B cell (primary cell): ENCODE data around the gene TSPAN14. TPM values are rescaled to one million over a fixed set of nuclear protein-coding genes. Genes with fewer than 3 reads are reported as not detected.

Source experiments
- ATAC-seq: fragments of 200-7000 bp; cut with Tn5 transposase; one replicate; pipeline ENCODE4 v1.10.0; 2021; ENCODE audit warnings: low read depth, mild to moderate bottlenecking, moderate number of reproducible peaks, moderate library complexity
- CTCF ChIA-PET: fragments of 350-600 bp; sonication (Branson Sonifier 250); formaldehyde crosslinking; loops from one replicate; lab custom pipeline; 2021; ENCODE audit warnings: antibody characterized with exemption, inconsistent platforms; lab: Charles Lee
- POLR2A ChIA-PET: fragments of 350-600 bp; sonication (Branson Sonifier 250); formaldehyde crosslinking; loops from one replicate; lab custom pipeline; 2021; ENCODE audit warnings: antibody characterized with exemption; lab: Charles Lee
- DNase-seq: peaks from one replicate; pipeline ENCODE4 v3.0.0; 2013
- H2AFZ ChIP-seq: 2 replicates; pipeline ENCODE4 v1.6.1; 2012; ENCODE audit warnings: mild to moderate bottlenecking, low read depth, low read length; ENCODE audit not compliant: insufficient read depth, poor library complexity, severe bottlenecking
- H3K27ac ChIP-seq, 2 donors: 1 replicate in 1 of 2; 2 replicates in 1 of 2; pipeline ENCODE4 v1.5.1; 2012 to 2013; ENCODE audit warnings: low read length in 2 of 2, mild to moderate bottlenecking in 2 of 2, moderate library complexity in 1 of 2
- H3K27me3 ChIP-seq, 4 experiments: fragments of 200-600 bp in 1 of 4; sonication (generic) in 1 of 4; replicated peaks in 1 of 4; 1 replicate in 2 of 4; 2 replicates in 2 of 4; pipeline versions ENCODE4 v1.6.1 to v1.7.0; 2013 to 2016; ENCODE audit warnings: low read length in 3 of 4, mild to moderate bottlenecking in 2 of 4, mixed read lengths in 1 of 4, moderate library complexity in 1 of 4; ENCODE audit not compliant: insufficient read depth in 4 of 4, control insufficient read depth in 3 of 4; ENCODE audit errors: control extremely low read depth in 1 of 4
- H3K36me3 ChIP-seq, 2 experiments: replicated peaks in 1 of 2; 1 replicate in 1 of 2; 2 replicates in 1 of 2; pipeline versions ENCODE4 v1.6.1 to v1.7.1; 2013; ENCODE audit warnings: low read length in 1 of 2; ENCODE audit not compliant: insufficient read depth in 2 of 2, control insufficient read depth in 1 of 2; ENCODE audit errors: control extremely low read depth in 1 of 2, extremely low read depth in 1 of 2
- H3K4me1 ChIP-seq, 2 donors: fragments of 200-600 bp in 1 of 2; sonication (generic) in 1 of 2; 1 replicate in 1 of 2; 2 replicates in 1 of 2; pipeline versions ENCODE4 v1.5.1 to v1.6.1; 2013 to 2017; ENCODE audit warnings: low read length in 2 of 2; ENCODE audit not compliant: control insufficient read depth in 2 of 2, insufficient read depth in 2 of 2
- H3K4me2 ChIP-seq: replicated peaks from 2 replicates; pipeline ENCODE3; 2012; ENCODE audit warnings: mild to moderate bottlenecking, low read depth, low read length; ENCODE audit not compliant: poor library complexity, severe bottlenecking
- H3K4me3 ChIP-seq, 5 experiments: fragments of 200-600 bp in 1 of 5; sonication (generic) in 1 of 5; 1 replicate in 3 of 5; 2 replicates in 2 of 5; pipeline versions ENCODE4 v1.5.1 to v1.7.0; 2011 to 2016; ENCODE audit warnings: low read length in 4 of 5, mild to moderate bottlenecking in 4 of 5, low read depth in 2 of 5, control low read depth in 1 of 5, moderate library complexity in 1 of 5; ENCODE audit not compliant: insufficient read depth in 1 of 5; ENCODE audit errors: control extremely low read depth in 1 of 5, extremely low read depth in 1 of 5
- H3K79me2 ChIP-seq: fragments of 200-600 bp; sonication (generic); one replicate; pipeline ENCODE4 v1.6.0; 2016; ENCODE audit warnings: low read length; ENCODE audit not compliant: control insufficient read depth, insufficient read depth
- H3K9ac ChIP-seq: fragments of 200-600 bp; sonication (generic); 2 replicates; pipeline ENCODE4 v1.6.1; 2017; ENCODE audit warnings: mild to moderate bottlenecking, low read length, moderate library complexity
- H3K9me3 ChIP-seq, 3 donors: one replicate each; pipeline versions ENCODE4 v1.6.1 to v1.7.1; 2013; ENCODE audit warnings: low read length in 2 of 3; ENCODE audit not compliant: control insufficient read depth in 2 of 3, insufficient read depth in 1 of 3; ENCODE audit errors: control extremely low read depth in 1 of 3
- H4K20me1 ChIP-seq: 2 replicates; pipeline ENCODE4 v1.6.0; 2012; ENCODE audit warnings: mild to moderate bottlenecking, low read length; ENCODE audit not compliant: insufficient read depth, control insufficient read depth, poor library complexity, severe bottlenecking
- H3K27ac Mint-ChIP-seq: one replicate; pipeline ENCODE4 v1.8.0; 2021; ENCODE audit warnings: mixed read lengths
- H3K27me3 Mint-ChIP-seq: one replicate; pipeline ENCODE4 v1.8.0; 2021; ENCODE audit warnings: mixed read lengths
- H3K4me1 Mint-ChIP-seq: one replicate; pipeline ENCODE4 v1.8.0; 2021; ENCODE audit warnings: mixed read lengths
- H3K4me3 Mint-ChIP-seq: one replicate; pipeline ENCODE4 v1.8.0; 2021; ENCODE audit warnings: mixed read lengths
- H3K9me3 Mint-ChIP-seq: one replicate; pipeline ENCODE4 v1.8.0; 2022; ENCODE audit warnings: mixed read lengths; ENCODE audit not compliant: insufficient read depth
- EZH2 ChIP-seq: IDR thresholded peaks from 2 replicates; pipeline ENCODE4 v1.6.1; 2012; ENCODE audit warnings: borderline replicate concordance, low read depth, mild to moderate bottlenecking, moderate library complexity, low read length; ENCODE audit not compliant: insufficient read depth, poor library complexity, severe bottlenecking
- WGBS: methylation state at CpG from one replicate; pipeline ENCODE4 v1.1.5; 2013; ENCODE audit warnings: missing lambda C conversion rate; ENCODE audit not compliant: insufficient coverage; 5-methylcytosine and 5-hydroxymethylcytosine counted together
- intact Hi-C: fragments of 100-400 bp; cut with micrococcal nuclease; formaldehyde crosslinking; loops from one replicate; pipeline ENCODE4 v1.10.0; 2022
- polyA plus RNA-seq: library from polyadenylated mRNA; depleted of rRNA; stranded (reverse); fragments of >200 nt; gene quantifications from 2 replicates; pipeline ENCODE4 v1.2.3, GENCODE V29; 2012
- total RNA-seq, 2 donors: library from RNA; stranded (reverse); fragments of 120-200 nt in 1 of 2; gene quantifications; 1 replicate in 1 of 2; 2 replicates in 1 of 2; pipeline versions ENCODE4 v1.2.3 to v1.2.4, GENCODE V29; 2013 to 2022
- TF ChIP-seq, protein P1 (sequence below): fragments of 200-600 bp; IDR thresholded peaks from one replicate; pipeline ENCODE4 v1.8.0; 2022; ENCODE audit warnings: antibody characterized with exemption, mild to moderate bottlenecking

The TSPAN14 gene
- total and polyA plus RNA-seq, 2 donors (not counting 1 experiment from before 2014, with no cell fraction given): 27.8 to 55.3 TPM

DNA sequence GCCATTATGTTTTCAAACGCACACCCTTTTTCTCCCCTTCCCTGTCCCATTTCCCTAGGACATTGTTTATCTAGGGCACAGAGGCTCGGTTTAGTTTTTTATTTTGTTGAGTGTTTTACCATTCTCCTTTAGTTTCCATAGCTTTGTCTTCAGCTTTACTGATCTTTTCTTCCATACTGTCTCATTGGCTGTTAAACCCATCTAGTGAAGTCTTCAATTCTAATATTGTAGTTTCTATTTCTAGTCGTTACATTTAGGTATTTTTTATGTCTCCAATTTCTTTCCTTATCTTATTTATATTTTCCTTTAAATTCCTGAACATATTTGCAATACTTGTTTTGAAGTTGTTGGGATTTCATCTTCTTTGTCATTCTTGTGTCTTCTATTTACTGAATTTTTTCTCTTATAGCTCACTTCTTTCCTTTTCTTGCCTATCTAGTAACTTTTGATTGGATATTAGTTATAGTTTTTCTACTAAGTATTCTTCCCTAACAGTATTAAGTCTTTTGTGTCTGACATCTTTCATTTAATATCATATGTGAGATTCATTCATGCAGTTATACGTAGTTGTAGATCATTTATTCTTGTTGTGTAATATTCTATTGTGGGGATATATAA, 42.6 kb downstream of the TSPAN14 start:
- Mint-ChIP-seq H3K4me1 (peaks cover 65% of the 10 kb centered on the region), H3K9me3 (peaks cover 5% of the 10 kb centered on the region), H3K27me3 (no peaks in the 10 kb centered on the region), H3K27ac (no peak overlapping the region), H3K4me3 (no peak overlapping the region)
- Histone ChIP-seq H2AFZ (no peak overlapping the region), H3K4me3 (no peak overlapping the region), H3K36me3 (peaks cover 0 to 11% of the 10 kb centered on the region in 2 experiments), H3K4me2 (no peak overlapping the region), H3K79me2 (peaks cover 57% of the 10 kb centered on the region), H3K9ac (no peak overlapping the region), H3K27me3 (no peaks in the 10 kb centered on the region), H3K4me1 (peaks cover 46 to 64% of the 10 kb centered on the region in 2 donors), H3K27ac (no peak overlapping the region), H3K9me3 (peaks cover 0 to 7% (median 5%) of the 10 kb centered on the region in 3 donors), H4K20me1 (peaks cover 5% of the 10 kb centered on the region)
- TF ChIP-seq, protein P1, sequence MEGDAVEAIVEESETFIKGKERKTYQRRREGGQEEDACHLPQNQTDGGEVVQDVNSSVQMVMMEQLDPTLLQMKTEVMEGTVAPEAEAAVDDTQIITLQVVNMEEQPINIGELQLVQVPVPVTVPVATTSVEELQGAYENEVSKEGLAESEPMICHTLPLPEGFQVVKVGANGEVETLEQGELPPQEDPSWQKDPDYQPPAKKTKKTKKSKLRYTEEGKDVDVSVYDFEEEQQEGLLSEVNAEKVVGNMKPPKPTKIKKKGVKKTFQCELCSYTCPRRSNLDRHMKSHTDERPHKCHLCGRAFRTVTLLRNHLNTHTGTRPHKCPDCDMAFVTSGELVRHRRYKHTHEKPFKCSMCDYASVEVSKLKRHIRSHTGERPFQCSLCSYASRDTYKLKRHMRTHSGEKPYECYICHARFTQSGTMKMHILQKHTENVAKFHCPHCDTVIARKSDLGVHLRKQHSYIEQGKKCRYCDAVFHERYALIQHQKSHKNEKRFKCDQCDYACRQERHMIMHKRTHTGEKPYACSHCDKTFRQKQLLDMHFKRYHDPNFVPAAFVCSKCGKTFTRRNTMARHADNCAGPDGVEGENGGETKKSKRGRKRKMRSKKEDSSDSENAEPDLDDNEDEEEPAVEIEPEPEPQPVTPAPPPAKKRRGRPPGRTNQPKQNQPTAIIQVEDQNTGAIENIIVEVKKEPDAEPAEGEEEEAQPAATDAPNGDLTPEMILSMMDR: no peak
- no peak for TF ChIP-seq EZH2
- POLR2A ChIA-PET: no interaction called here
- ATAC-seq (no peak), DNase-seq (no peak)
- CTCF ChIA-PET: interaction anchor here (1.6 to 17.9 kb wide), 2 partner anchors 9 to 50 kb away, joined by 6 to 500 read pairs; no protein-coding TSS in a partner anchor
- intact Hi-C loops: no loop called here
- WGBS: no CpG with 5 or more reads among the region's 4 CpGs
